Gastroesophageal sphincter (tissue), 4 donors: ENCODE results near the gene LAMA3. TPM values are rescaled to one million over a fixed set of nuclear protein-coding genes. Genes with fewer than 3 reads are reported as not detected.

Source experiments
- ATAC-seq: fragments of 150-250 bp; one replicate; pipeline ENCODE4 v1.9.1; 2016; ENCODE audit warnings: mild to moderate bottlenecking, moderate library complexity
- H3K27ac ChIP-seq, 4 donors: fragments of 200-600 bp; sonication (generic) in 3 of 4; 1 replicate in 3 of 4; 2 replicates in 1 of 4; pipeline ENCODE4 v1.5.1; 2016 to 2019
- H3K27me3 ChIP-seq: fragments of 200-600 bp; sonication (generic); one replicate; pipeline ENCODE4 v1.5.1; 2019
- H3K36me3 ChIP-seq, 2 donors: fragments of 200-600 bp; sonication (generic); one replicate each; pipeline ENCODE4 v1.5.1; 2019; ENCODE audit warnings: control low read depth in 1 of 2
- H3K4me1 ChIP-seq, 3 donors: fragments of 200-600 bp; sonication (generic); 1 replicate in 2 of 3; 2 replicates in 1 of 3; pipeline ENCODE4 v1.5.1; 2016 to 2019; ENCODE audit warnings: control low read depth in 2 of 3
- H3K4me3 ChIP-seq, 2 donors: fragments of 200-600 bp; sonication (generic); one replicate each; pipeline ENCODE4 v1.5.1; 2019; ENCODE audit warnings: mild to moderate bottlenecking in 1 of 2, moderate library complexity in 1 of 2
- H3K9me3 ChIP-seq, 3 donors: fragments of 200-600 bp; sonication (generic); one replicate each; pipeline ENCODE4 v1.5.1; 2017 to 2019; ENCODE audit warnings: control low read depth in 2 of 3
- EP300 ChIP-seq: sonication (generic); formaldehyde crosslinking; IDR thresholded peaks from one replicate; pipeline ENCODE4 v1.6.1; 2017; ENCODE audit warnings: antibody characterized with exemption, mild to moderate bottlenecking
- POLR2A ChIP-seq, 2 donors: fragments of 450-650 bp; IDR thresholded peaks; one replicate each; pipeline ENCODE4 v1.6.1; 2017; ENCODE audit warnings: antibody characterized with exemption in 2 of 2, mild to moderate bottlenecking in 2 of 2, moderate library complexity in 1 of 2
- POLR2AphosphoS5 ChIP-seq: sonication (generic); formaldehyde crosslinking; IDR thresholded peaks from one replicate; pipeline ENCODE4 v1.6.1; 2017; ENCODE audit warnings: antibody characterized with exemption
- WGBS, 2 donors: methylation state at CpG; one replicate each; pipeline ENCODE4 v1.1.5; 2018; ENCODE audit warnings: low coverage in 1 of 2; 5-methylcytosine and 5-hydroxymethylcytosine counted together
- total RNA-seq, 4 donors: library from RNA; depleted of rRNA; stranded (reverse); fragments of >200 nt; gene quantifications; one replicate each; pipeline ENCODE4 v1.1.0, GENCODE V29; 2016
- TF ChIP-seq, protein P1 (sequence below), 4 experiments: fragments of 200-600 bp in 2 of 4; fragments of 450-650 bp in 2 of 4; sonication (generic) in 1 of 4; IDR thresholded peaks; one replicate each; pipeline ENCODE4 v1.5.1; 2017 to 2019; ENCODE audit warnings: antibody characterized with exemption in 4 of 4, mild to moderate bottlenecking in 2 of 4, moderate library complexity in 2 of 4

Gene LAMA3
- total RNA-seq, 4 donors from 2014 or later = 8.3 to 13.5 (median 9.5) TPM

DNA sequence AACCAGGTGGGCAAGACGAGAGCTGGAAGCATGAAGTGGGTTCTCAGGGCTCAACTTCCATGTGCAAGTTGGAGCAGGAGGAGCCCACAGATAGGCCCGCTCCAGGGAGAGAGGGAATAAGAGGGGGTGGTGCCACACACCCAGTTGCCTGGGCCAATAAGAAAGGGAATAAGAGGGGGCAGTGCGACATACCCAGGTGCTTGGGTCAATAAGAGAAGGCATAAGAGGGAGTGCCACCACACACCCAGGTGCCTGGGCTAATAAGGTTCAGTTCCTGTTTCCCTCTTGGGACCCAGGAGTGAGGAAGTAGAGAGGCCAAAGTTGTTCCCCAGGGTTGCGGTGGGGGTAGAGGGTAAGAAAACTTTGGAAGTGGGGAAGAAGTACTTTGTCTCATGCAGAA, 127.5 kb downstream of the LAMA3 start:
- TF ChIP-seq POLR2A (IDR thresholded peaks at IDR 0.05) (no peak), POLR2AphosphoS5 (no peak), EP300 (no peak)
- TF ChIP-seq, protein P1, sequence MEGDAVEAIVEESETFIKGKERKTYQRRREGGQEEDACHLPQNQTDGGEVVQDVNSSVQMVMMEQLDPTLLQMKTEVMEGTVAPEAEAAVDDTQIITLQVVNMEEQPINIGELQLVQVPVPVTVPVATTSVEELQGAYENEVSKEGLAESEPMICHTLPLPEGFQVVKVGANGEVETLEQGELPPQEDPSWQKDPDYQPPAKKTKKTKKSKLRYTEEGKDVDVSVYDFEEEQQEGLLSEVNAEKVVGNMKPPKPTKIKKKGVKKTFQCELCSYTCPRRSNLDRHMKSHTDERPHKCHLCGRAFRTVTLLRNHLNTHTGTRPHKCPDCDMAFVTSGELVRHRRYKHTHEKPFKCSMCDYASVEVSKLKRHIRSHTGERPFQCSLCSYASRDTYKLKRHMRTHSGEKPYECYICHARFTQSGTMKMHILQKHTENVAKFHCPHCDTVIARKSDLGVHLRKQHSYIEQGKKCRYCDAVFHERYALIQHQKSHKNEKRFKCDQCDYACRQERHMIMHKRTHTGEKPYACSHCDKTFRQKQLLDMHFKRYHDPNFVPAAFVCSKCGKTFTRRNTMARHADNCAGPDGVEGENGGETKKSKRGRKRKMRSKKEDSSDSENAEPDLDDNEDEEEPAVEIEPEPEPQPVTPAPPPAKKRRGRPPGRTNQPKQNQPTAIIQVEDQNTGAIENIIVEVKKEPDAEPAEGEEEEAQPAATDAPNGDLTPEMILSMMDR (IDR thresholded peaks at IDR 0.05) = no peak
- Histone ChIP-seq H3K36me3 (no peaks in the 10 kb centered on the region), H3K27me3 (no peaks in the 10 kb centered on the region), H3K9me3 (no peaks in the 10 kb centered on the region), H3K27ac (no peak overlapping the region), H3K4me3 (no peak overlapping the region), H3K4me1 (peaks cover 0 to 14% (median 0%) of the 10 kb centered on the region in 3 donors)
- 83 to 86% methylated on average over 2 to 4 of the region's 4 CpGs for WGBS, 2 donors
- ATAC-seq = no peak

DNA sequence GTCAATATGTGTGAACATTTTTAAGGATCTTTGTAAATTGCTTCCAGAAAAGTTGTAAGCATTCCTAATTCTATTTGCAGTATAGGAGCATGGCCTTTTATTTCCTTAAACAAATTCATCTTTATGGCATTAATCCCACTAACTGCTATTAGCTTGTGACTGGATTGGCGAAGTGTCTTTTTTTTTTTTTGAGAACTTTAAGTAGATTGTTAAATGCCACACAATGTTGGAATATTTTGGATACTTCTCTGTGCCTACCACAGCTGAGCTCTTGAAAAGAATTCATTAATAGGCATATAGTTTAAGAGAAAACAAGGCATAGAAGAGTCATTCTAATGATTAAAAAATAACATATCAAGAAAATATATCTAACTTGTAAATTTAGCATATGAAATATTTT, 129.7 kb downstream of the LAMA3 start:
- H3K27me3 ChIP-seq = no peaks in the 10 kb centered on the region
- no peak for TF ChIP-seq POLR2AphosphoS5
- TF ChIP-seq POLR2A (IDR thresholded peaks at IDR 0.05) = no peak
- TF ChIP-seq, protein P1 (IDR thresholded peaks at IDR 0.05) = no peak
- no peak for TF ChIP-seq EP300
- ATAC-seq = no peak
- no peaks in the 10 kb centered on the region for H3K36me3 ChIP-seq
- H3K4me3 ChIP-seq = no peak overlapping the region
- no peak overlapping the region for H3K27ac ChIP-seq
- WGBS, 2 donors = 57 to 60% methylated on average over 1 of the region's 1 CpG
- peaks cover 0 to 14% (median 0%) of the 10 kb centered on the region in 3 donors for H3K4me1 ChIP-seq
- H3K9me3 ChIP-seq = no peaks in the 10 kb centered on the region

GRCh38 chr18:23822590-23823385, 133.5 kb downstream of the LAMA3 start:
- Histone ChIP-seq H3K9me3 (no peaks in the 10 kb centered on the region), H3K36me3 (no peaks in the 10 kb centered on the region), H3K4me1 (peaks cover 13 to 33% (median 19%) of the 10 kb centered on the region in 3 donors), H3K4me3 (no peak overlapping the region), H3K27ac (no peak overlapping the region), H3K27me3 (no peaks in the 10 kb centered on the region)
- ATAC-seq = no peak
- no peak for TF ChIP-seq EP300
- TF ChIP-seq, protein P1 (IDR thresholded peaks at IDR 0.05) = no peak
- TF ChIP-seq POLR2AphosphoS5 = no peak
- TF ChIP-seq POLR2A (IDR thresholded peaks at IDR 0.05) = no peak
- 69 to 72% methylated on average over 7 to 10 of the region's 10 CpGs for WGBS, 2 donors

DNA sequence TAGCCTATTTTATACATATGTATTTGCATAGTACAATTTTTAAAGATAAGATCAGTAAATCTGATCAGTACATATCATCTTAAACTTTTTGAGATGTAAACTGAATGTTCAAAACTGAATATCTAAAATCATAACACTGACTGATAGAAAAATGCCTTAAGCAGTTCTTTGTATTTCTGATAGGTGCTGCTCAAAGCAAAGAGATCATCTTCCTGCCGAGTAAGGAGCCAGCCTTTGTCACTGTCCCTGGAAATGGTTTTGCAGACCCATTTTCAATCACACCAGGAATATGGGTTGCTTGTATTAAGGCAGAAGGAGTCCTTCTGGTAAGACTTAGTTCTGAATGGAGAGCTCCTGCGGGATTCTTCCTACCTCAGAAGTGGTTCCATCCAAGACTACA, 135.0 kb downstream of the LAMA3 start:
- H3K27me3 ChIP-seq = no peaks in the 10 kb centered on the region
- 81% methylated on average over 2 of the region's 2 CpGs; no CpG with 5 or more reads in 1 of the 2 donors for WGBS, 2 donors
- no peak overlapping the region for H3K4me3 ChIP-seq
- no peaks in the 10 kb centered on the region for H3K9me3 ChIP-seq
- TF ChIP-seq POLR2AphosphoS5 (no peak), EP300 (no peak), POLR2A (IDR thresholded peaks at IDR 0.05) (no peak)
- TF ChIP-seq, protein P1 (IDR thresholded peaks at IDR 0.05) = no peak
- ATAC-seq = no peak
- H3K4me1 ChIP-seq = peaks cover 13 to 33% (median 19%) of the 10 kb centered on the region in 3 donors
- no peak overlapping the region for H3K27ac ChIP-seq
- H3K36me3 ChIP-seq = no peaks in the 10 kb centered on the region

- ATAC-seq = no peak
- no peak overlapping the region for H3K4me3 ChIP-seq
- H3K4me1 ChIP-seq = peaks cover 13 to 33% (median 19%) of the 10 kb centered on the region in 3 donors
- H3K9me3 ChIP-seq = no peaks in the 10 kb centered on the region
- 50 to 67% methylated on average over 1 of the region's 1 CpG for WGBS, 2 donors
- TF ChIP-seq, protein P1 (IDR thresholded peaks at IDR 0.05) = no peak
- no peak for TF ChIP-seq POLR2AphosphoS5
- no peak for TF ChIP-seq POLR2A (IDR thresholded peaks at IDR 0.05)
- no peak for TF ChIP-seq EP300
- H3K36me3 ChIP-seq = no peaks in the 10 kb centered on the region
- H3K27me3 ChIP-seq = no peaks in the 10 kb centered on the region
- H3K27ac ChIP-seq = peak overlapping the region in 2 of 4 donors; percentile 79 to 82
Measured at GRCh38 chr18:23824669-23825068, 135.4 kb downstream of the LAMA3 start.
